OCI-LY1 (cell line): ENCODE measurements around the gene FTSJ3.
"Not testable (repeated sequence)": the region's sequence is repeated elsewhere in the genome, so short reads cannot be mapped to it uniquely, and the experiment has no call there.

Experiments used
- EZH2 ChIP-seq: fragments of 200-600 bp; sonication (generic), shearing (Covaris generic); IDR thresholded peaks from 2 replicates; pipeline ENCODE4 v1.8.0; 2017; ENCODE audit warnings: borderline replicate concordance, mixed run types, mild to moderate bottlenecking, antibody characterized with exemption, low read length, moderate library complexity, mixed read lengths
- TF ChIP-seq, protein P1 (sequence below): fragments of 200-600 bp; sonication (generic), shearing (Covaris generic); IDR thresholded peaks from 2 replicates; pipeline ENCODE4 v1.5.1; 2017; ENCODE audit warnings: mild to moderate bottlenecking, antibody characterized with exemption, low read length, moderate library complexity, mixed read lengths

GRCh38 chr17:63874061-63874626 is 46.7 kb upstream of the FTSJ3 start:
- TF ChIP-seq, protein P1, sequence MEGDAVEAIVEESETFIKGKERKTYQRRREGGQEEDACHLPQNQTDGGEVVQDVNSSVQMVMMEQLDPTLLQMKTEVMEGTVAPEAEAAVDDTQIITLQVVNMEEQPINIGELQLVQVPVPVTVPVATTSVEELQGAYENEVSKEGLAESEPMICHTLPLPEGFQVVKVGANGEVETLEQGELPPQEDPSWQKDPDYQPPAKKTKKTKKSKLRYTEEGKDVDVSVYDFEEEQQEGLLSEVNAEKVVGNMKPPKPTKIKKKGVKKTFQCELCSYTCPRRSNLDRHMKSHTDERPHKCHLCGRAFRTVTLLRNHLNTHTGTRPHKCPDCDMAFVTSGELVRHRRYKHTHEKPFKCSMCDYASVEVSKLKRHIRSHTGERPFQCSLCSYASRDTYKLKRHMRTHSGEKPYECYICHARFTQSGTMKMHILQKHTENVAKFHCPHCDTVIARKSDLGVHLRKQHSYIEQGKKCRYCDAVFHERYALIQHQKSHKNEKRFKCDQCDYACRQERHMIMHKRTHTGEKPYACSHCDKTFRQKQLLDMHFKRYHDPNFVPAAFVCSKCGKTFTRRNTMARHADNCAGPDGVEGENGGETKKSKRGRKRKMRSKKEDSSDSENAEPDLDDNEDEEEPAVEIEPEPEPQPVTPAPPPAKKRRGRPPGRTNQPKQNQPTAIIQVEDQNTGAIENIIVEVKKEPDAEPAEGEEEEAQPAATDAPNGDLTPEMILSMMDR, result not testable (repeated sequence)
- TF ChIP-seq EZH2, result not testable (repeated sequence)
